ENCODE results near the gene UBAP1L. TPM values are rescaled to one million over a fixed set of nuclear protein-coding genes. Genes with fewer than 3 reads are reported as not detected.
A peak's percentile ranks its signal among the peaks of the same experiment; 100 is the strongest.

Gene UBAP1L
- total RNA-seq, 1 experiment from 2014 or later, result 2.5 TPM

- H3K27ac ChIP-seq, result no peak overlapping the region
- H3K4me3 ChIP-seq, result peak overlapping the region; percentile 78
- no peak for TF ChIP-seq EZH2 (IDR thresholded peaks at IDR 0.05; ENCODE audit: low read depth)
- TF ChIP-seq CTCF (conservative IDR thresholded peaks at IDR 0.05), result no peak
- 0 out of 2 replicates have a peak, but pooled peaks cover 3% of the 10 kb centered on the region for H4K20me1 ChIP-seq (ENCODE audit: insufficient read depth)
- H3F3A ChIP-seq (ENCODE audit: insufficient read depth, low read depth), result no peaks in the 10 kb centered on the region
- H3K4me2 ChIP-seq, result peak overlapping the region; percentile 81
- no peaks in the 10 kb centered on the region for H3K9me2 ChIP-seq (ENCODE audit: insufficient read depth)
- CTCF ChIA-PET, result no interaction called here
- no peak overlapping the region for H2AFZ ChIP-seq
- POLR2A ChIA-PET (ENCODE audit: unreplicated experiment), result interaction anchor here (0.6 to 0.7 kb wide), 3 partner anchors 12 to 251 kb away, joined by 3 to 8 read pairs (median 3); partner anchors contain the start of gene PARP16
- peaks cover 22% of the 10 kb centered on the region for H3K79me2 ChIP-seq (ENCODE audit: low read depth)
- BruUV-seq (replicated peaks), result no TSS peak
- no peak for DNase-seq
- H3K4me1 ChIP-seq (replicated peaks; ENCODE audit: insufficient read depth), result 0 out of 2 replicates have a peak, but pooled peaks cover 5% of the 10 kb centered on the region
- H3K36me3 ChIP-seq (ENCODE audit: low read depth), result no peaks in the 10 kb centered on the region
- intact Hi-C loops (cut with micrococcal nuclease; ENCODE audit: unreplicated experiment), result no loop called here
- H3K27me3 ChIP-seq (ENCODE audit: insufficient read depth, low read depth), result no peaks in the 10 kb centered on the region
- H3K9me3 ChIP-seq (ENCODE audit: insufficient read depth, low read depth), result no peaks in the 10 kb centered on the region
Observed at GRCh38 chr15:65134538-65134937, 19.5 kb upstream of the UBAP1L start.

- TF ChIP-seq EZH2 (IDR thresholded peaks at IDR 0.05; ENCODE audit: low read depth), result no peak
- no peak for TF ChIP-seq CTCF (conservative IDR thresholded peaks at IDR 0.05)
- POLR2A ChIA-PET (ENCODE audit: unreplicated experiment), result interaction anchor here (0.5 to 0.7 kb wide), 4 partner anchors 11 to 251 kb away, joined by 3 to 8 read pairs (median 4); partner anchors contain the start of genes PARP16 and SPG21
- DNase-seq, result peak; percentile 70 to 82
- peak within 1 kb of the TSS; percentile 78 for H3K4me3 ChIP-seq
- peak within 1 kb of the TSS; percentile 83 for H3K4me2 ChIP-seq
- 0 out of 2 replicates have a peak, but pooled peaks cover 5% of the 10 kb centered on the region for H3K4me1 ChIP-seq (replicated peaks; ENCODE audit: insufficient read depth)
- 0 out of 2 replicates have a peak within 1 kb of the TSS, but pooled peaks have one; percentile 23 for H3K27ac ChIP-seq
- no peaks in the 10 kb centered on the region for H3K27me3 ChIP-seq (ENCODE audit: insufficient read depth, low read depth)
- H3K79me2 ChIP-seq (ENCODE audit: low read depth), result peaks cover 22% of the 10 kb centered on the region
- BruUV-seq (replicated peaks), result no TSS peak
- no peaks in the 10 kb centered on the region for H3K9me3 ChIP-seq (ENCODE audit: insufficient read depth, low read depth)
- no peaks in the 10 kb centered on the region for H3K9me2 ChIP-seq (ENCODE audit: insufficient read depth)
- H3K36me3 ChIP-seq (ENCODE audit: low read depth), result no peaks in the 10 kb centered on the region
- H2AFZ ChIP-seq, result peak within 1 kb of the TSS; percentile 89
- CTCF ChIA-PET, result no interaction called here
- H3F3A ChIP-seq (ENCODE audit: insufficient read depth, low read depth), result no peaks in the 10 kb centered on the region
- intact Hi-C loops (cut with micrococcal nuclease; ENCODE audit: unreplicated experiment), result no loop called here
- H4K20me1 ChIP-seq (ENCODE audit: insufficient read depth), result 0 out of 2 replicates have a peak, but pooled peaks cover 3% of the 10 kb centered on the region
Observed at GRCh38 chr15:65133548-65134200, 18.7 kb upstream of the UBAP1L start, which contains the start of gene PDCD7. Gene PDCD7 (minus strand): TSS chr15:65133808. CDS start chr15:65133781, 27 bp downstream.

GRCh38 chr15:65132878-65133547, 18.0 kb upstream of the UBAP1L start:
- Histone ChIP-seq H3K4me2 (peak overlapping the region; percentile 83), H3K36me3 (ENCODE audit: low read depth) (no peaks in the 10 kb centered on the region), H3K27ac (no peak overlapping the region), H3K79me2 (ENCODE audit: low read depth) (peaks cover 22% of the 10 kb centered on the region), H3K9me2 (ENCODE audit: insufficient read depth) (no peaks in the 10 kb centered on the region), H3K4me3 (peak overlapping the region; percentile 78), H2AFZ (peak overlapping the region; percentile 60; the same call in 1 of the 2 replicates), H4K20me1 (ENCODE audit: insufficient read depth) (0 out of 2 replicates have a peak, but pooled peaks cover 3% of the 10 kb centered on the region), H3F3A (ENCODE audit: insufficient read depth, low read depth) (no peaks in the 10 kb centered on the region), H3K9me3 (ENCODE audit: insufficient read depth, low read depth) (no peaks in the 10 kb centered on the region), H3K27me3 (ENCODE audit: insufficient read depth, low read depth) (no peaks in the 10 kb centered on the region), H3K4me1 (replicated peaks; ENCODE audit: insufficient read depth) (0 out of 2 replicates have a peak, but pooled peaks cover 5% of the 10 kb centered on the region)
- intact Hi-C loops (cut with micrococcal nuclease; ENCODE audit: unreplicated experiment), result no loop called here
- no peak for TF ChIP-seq EZH2 (IDR thresholded peaks at IDR 0.05; ENCODE audit: low read depth)
- TF ChIP-seq CTCF (conservative IDR thresholded peaks at IDR 0.05), result no peak
- POLR2A ChIA-PET (ENCODE audit: unreplicated experiment), result interaction anchor here (0.5 kb wide), 1 partner anchor 143 kb away, joined by 5 read pairs; the partner anchor contains the start of gene SPG21
- peak; percentile 34 to 36 for DNase-seq
- no TSS peak for BruUV-seq (replicated peaks)
- CTCF ChIA-PET, result interaction anchor here (0.6 kb wide), 1 partner anchor 446 kb away, joined by 3 read pairs; no protein-coding TSS in a partner anchor
